Endothelial cell (in vitro differentiated cells): ENCODE measurements around the gene FRMD8. TPM values are rescaled to one million over a fixed set of nuclear protein-coding genes. Genes with fewer than 3 reads are reported as not detected.

Experiments
- DNase-seq: peaks from one replicate; pipeline ENCODE4 v3.0.0; 2021; ENCODE audit warnings: low spot score
- H3K27ac Mint-ChIP-seq: one replicate; pipeline ENCODE4 v1.8.0; 2021; ENCODE audit warnings: mixed read lengths, inconsistent platforms; ENCODE audit not compliant: unreplicated experiment
- H3K27me3 Mint-ChIP-seq: one replicate; pipeline ENCODE4 v1.8.0; 2021; ENCODE audit warnings: mild to moderate bottlenecking, moderate library complexity, mixed read lengths, inconsistent platforms; ENCODE audit not compliant: unreplicated experiment
- H3K36me3 Mint-ChIP-seq: one replicate; pipeline ENCODE4 v1.8.0; 2021; ENCODE audit warnings: mild to moderate bottlenecking, low read depth, mixed read lengths, inconsistent platforms; ENCODE audit not compliant: unreplicated experiment
- H3K4me1 Mint-ChIP-seq: one replicate; pipeline ENCODE4 v1.8.0; 2021; ENCODE audit warnings: mild to moderate bottlenecking, mixed read lengths, inconsistent platforms; ENCODE audit not compliant: unreplicated experiment
- H3K4me3 Mint-ChIP-seq: one replicate; pipeline ENCODE4 v1.8.0; 2021; ENCODE audit warnings: mild to moderate bottlenecking, mixed read lengths, inconsistent platforms; ENCODE audit not compliant: unreplicated experiment
- H3K9me3 Mint-ChIP-seq: one replicate; pipeline ENCODE4 v1.8.0; 2021; ENCODE audit warnings: mixed read lengths, inconsistent platforms; ENCODE audit not compliant: unreplicated experiment
- CTCF ChIP-seq: fragments of 200-600 bp; sonication (generic); IDR thresholded peaks from one replicate; pipeline ENCODE4 v1.5.0; 2021; ENCODE audit warnings: antibody characterized with exemption; ENCODE audit not compliant: unreplicated experiment
- total RNA-seq: library from RNA; stranded (reverse); fragmentation: NEBNext Ultra II Directional; extraction: Animal tissue kit (Norgen Biotek cat#: 25700); gene quantifications from one replicate; pipeline ENCODE4 v1.2.1, GENCODE V29; 2021; ENCODE audit not compliant: unreplicated experiment

The FRMD8 gene
- total RNA-seq, 1 donor from 2014 or later, result 76.0 TPM

GRCh38 chr11:65390099-65390941 is 3.9 kb downstream of the FRMD8 start:
- Mint-ChIP-seq H3K27me3 (peaks cover 8% of the 10 kb centered on the region), H3K4me3 (no peak overlapping the region)

GRCh38 chr11:65390996-65391395 is 4.6 kb downstream of the FRMD8 start:
- H3K27ac Mint-ChIP-seq, result peak overlapping the region; percentile 77
- H3K36me3 Mint-ChIP-seq, result peaks cover 6% of the 10 kb centered on the region
- H3K4me1 Mint-ChIP-seq, result peaks cover 35% of the 10 kb centered on the region
- no peak overlapping the region for H3K4me3 Mint-ChIP-seq
- TF ChIP-seq CTCF, result no peak
- DNase-seq, result peak; percentile 48
- H3K9me3 Mint-ChIP-seq, result no peaks in the 10 kb centered on the region
- peaks cover 8% of the 10 kb centered on the region for H3K27me3 Mint-ChIP-seq

More at GRCh38 chr11:65390099-65390941, 3.9 kb downstream of the FRMD8 start:
- no peak for TF ChIP-seq CTCF
- H3K27ac Mint-ChIP-seq, result peak overlapping the region; percentile 77
- peaks cover 35% of the 10 kb centered on the region for H3K4me1 Mint-ChIP-seq
- DNase-seq, result no peak
- peaks cover 6% of the 10 kb centered on the region for H3K36me3 Mint-ChIP-seq
- H3K9me3 Mint-ChIP-seq, result no peaks in the 10 kb centered on the region

- Mint-ChIP-seq H3K27me3 (peaks cover 8% of the 10 kb centered on the region), H3K27ac (no peak overlapping the region), H3K4me1 (peaks cover 34% of the 10 kb centered on the region), H3K36me3 (peaks cover 9% of the 10 kb centered on the region), H3K9me3 (no peaks in the 10 kb centered on the region), H3K4me3 (no peak overlapping the region)
- no peak for TF ChIP-seq CTCF
- DNase-seq, result no peak
These were observed 5.9 kb downstream of the FRMD8 start for GRCh38 chr11:65392186-65392829.

GRCh38 chr11:65392899-65393298 is 6.5 kb downstream of the FRMD8 start:
- peaks cover 36% of the 10 kb centered on the region for H3K4me1 Mint-ChIP-seq
- H3K27me3 Mint-ChIP-seq, result peaks cover 6% of the 10 kb centered on the region
- H3K27ac Mint-ChIP-seq, result no peak overlapping the region
- H3K9me3 Mint-ChIP-seq, result no peaks in the 10 kb centered on the region
- TF ChIP-seq CTCF, result no peak
- DNase-seq, result no peak
- peak overlapping the region; percentile 13 for H3K4me3 Mint-ChIP-seq
- peaks cover 12% of the 10 kb centered on the region for H3K36me3 Mint-ChIP-seq
